Retinal pigment epithelial cell (primary cell): ENCODE results near the gene REEP2.

Experiments
- DNase-seq: peaks from one replicate; pipeline ENCODE4 v3.0.0-alpha.2; 2010; ENCODE audit warnings: low read depth
- H3K4me3 ChIP-seq: 2 replicates; pipeline ENCODE4 v1.5.1; 2011; ENCODE audit warnings: mild to moderate bottlenecking, low read length, control low read depth, moderate library complexity
- TF ChIP-seq, protein P1 (sequence below): conservative IDR thresholded peaks from 2 replicates; pipeline ENCODE4 v1.5.1; 2011; ENCODE audit warnings: low read depth, low read length, control low read depth, inconsistent platforms

Gene REEP2

DNA sequence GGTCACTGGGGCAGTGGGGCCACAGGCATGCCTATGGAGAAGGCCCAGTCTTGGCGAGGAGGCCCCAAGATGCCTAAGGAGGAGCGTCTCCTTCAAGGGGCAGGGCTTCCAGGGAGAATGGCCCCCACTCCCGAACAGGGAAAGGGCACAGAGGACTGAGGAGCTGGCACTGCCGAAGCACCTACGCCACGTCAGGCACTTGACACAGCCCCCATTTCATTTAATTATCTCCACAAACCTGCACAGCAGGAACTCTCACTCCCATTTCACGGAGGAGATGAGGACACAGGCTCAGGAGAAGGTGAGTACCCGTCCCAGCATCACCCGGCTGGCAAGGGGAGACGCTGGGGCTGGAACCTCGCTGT is 52.4 kb downstream of the REEP2 start:
- DNase-seq: no peak
- peak overlapping the region; percentile 44 for H3K4me3 ChIP-seq
- TF ChIP-seq, protein P1, sequence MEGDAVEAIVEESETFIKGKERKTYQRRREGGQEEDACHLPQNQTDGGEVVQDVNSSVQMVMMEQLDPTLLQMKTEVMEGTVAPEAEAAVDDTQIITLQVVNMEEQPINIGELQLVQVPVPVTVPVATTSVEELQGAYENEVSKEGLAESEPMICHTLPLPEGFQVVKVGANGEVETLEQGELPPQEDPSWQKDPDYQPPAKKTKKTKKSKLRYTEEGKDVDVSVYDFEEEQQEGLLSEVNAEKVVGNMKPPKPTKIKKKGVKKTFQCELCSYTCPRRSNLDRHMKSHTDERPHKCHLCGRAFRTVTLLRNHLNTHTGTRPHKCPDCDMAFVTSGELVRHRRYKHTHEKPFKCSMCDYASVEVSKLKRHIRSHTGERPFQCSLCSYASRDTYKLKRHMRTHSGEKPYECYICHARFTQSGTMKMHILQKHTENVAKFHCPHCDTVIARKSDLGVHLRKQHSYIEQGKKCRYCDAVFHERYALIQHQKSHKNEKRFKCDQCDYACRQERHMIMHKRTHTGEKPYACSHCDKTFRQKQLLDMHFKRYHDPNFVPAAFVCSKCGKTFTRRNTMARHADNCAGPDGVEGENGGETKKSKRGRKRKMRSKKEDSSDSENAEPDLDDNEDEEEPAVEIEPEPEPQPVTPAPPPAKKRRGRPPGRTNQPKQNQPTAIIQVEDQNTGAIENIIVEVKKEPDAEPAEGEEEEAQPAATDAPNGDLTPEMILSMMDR: no peak

DNA sequence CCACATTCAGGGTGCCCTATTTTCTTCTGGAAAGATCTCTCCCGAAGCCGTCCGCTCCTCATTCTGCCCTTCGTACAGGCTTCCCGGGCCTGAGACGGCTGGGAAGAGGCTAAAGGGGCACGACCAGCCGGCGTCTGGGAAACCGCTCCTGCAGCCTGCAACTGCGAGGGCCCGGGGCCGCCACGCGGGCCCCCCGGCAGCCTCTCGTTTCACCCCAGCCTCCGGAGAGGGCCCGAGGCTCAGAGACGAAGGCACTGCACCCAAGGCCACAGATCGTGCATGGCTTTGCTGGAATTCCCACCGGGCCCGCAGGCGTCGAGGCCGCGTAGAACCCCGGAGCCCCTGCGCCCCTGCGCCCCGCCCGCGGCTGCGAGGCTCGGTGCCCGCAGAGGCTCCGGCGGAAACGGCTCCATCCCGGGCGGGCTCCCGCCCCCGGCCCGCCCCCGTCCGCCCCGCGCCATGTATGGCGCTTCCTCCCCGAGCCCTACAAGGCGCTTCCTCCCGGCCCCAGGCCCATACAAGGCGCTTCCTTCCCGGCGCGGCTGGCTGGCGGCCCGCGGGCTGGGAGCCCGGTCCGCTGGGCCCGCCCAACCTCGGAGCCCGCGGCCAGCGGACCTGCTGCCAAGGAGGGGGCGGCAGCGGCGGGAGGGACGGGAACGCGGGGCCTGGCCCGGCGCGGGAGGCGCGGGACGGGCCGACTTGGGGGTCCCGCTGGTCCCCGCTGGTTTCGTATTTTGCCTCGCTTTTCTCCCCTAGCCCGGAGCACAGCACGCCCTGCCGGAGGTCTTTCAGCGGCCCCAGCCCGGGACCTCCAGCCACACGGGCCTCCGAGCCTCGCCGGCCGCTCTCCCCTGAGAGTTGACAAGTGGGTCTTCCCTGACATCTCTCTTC is 53.1 kb downstream of the REEP2 start:
- TF ChIP-seq, protein P1: no peak
- H3K4me3 ChIP-seq: peak overlapping the region; percentile 55
- DNase-seq: no peak

DNA sequence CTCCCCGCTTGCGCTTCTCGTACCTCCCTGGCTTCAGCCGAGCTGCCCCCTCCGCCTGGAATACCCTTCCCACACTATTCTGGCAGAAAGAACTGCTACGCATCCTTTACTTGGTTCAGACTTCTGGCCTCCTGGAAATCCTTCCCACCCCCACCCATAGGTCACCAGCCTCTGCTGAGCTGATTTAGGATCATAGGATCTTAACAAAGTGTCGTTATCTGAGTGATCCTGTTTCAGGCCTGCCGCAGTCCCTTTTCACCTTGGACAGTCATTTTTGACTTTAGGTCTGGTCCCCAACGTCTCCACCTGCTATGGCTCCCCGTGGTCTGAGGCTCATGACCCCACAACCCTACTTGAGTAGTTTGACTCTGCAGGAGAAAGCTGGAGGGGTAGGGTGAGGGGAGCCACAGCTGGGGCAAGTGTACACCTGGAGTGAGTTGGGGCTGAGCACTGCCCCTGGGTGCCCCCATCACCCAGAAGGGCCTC is 53.7 kb downstream of the REEP2 start:
- TF ChIP-seq, protein P1: no peak
- no peak for DNase-seq

DNA sequence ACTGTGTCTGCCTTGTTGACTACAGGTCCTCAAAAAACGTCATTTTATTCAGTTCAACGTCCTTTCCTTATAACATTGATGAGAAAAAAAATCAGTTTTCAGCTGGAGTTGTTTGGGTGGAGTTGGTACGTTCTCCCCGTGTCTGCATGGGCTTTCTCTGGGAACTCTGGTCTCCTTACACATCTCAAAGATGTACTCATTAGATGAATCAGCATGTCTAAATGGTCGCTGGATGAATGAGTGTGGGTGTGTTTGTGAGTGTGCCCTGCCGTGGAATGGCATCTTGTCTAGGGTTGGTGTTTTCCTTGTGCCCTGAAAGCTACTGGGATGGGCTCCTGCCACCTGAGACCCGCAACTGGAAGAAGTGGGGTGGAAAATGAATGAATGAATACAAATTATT is 56.5 kb downstream of the REEP2 start:
- TF ChIP-seq, protein P1: no peak
- H3K4me3 ChIP-seq: no peak overlapping the region
- no peak for DNase-seq

More for the DNA sequence above, 53.7 kb downstream of the REEP2 start:
- H3K4me3 ChIP-seq: peak overlapping the region; percentile 55
